Endothelial cell of umbilical vein (primary cell): ENCODE measurements around the gene SUCLG1. TPM values are rescaled to one million over a fixed set of nuclear protein-coding genes. Genes with fewer than 3 reads are reported as not detected.

Experiments
- BruUV-seq: library from RNA; stranded (reverse); fragments of 400-500 nt; replicated peaks from 2 replicates; lab custom pipeline; 2021; lab: Mats Ljungman, UMichigan
- CTCF ChIA-PET: fragments of 300-600, 350-600 bp; sonication (Branson Sonifier 250); formaldehyde crosslinking; loops from one replicate; lab custom pipeline; 2021; ENCODE audit warnings: antibody characterized with exemption, inconsistent platforms; lab: Charles Lee
- POLR2A ChIA-PET: fragments of 300-600, 350-600 bp; sonication (Branson Sonifier 250); formaldehyde crosslinking; loops from one replicate; lab custom pipeline; 2021; ENCODE audit warnings: antibody characterized with exemption, inconsistent platforms; lab: Charles Lee
- DNase-seq: peaks from one replicate; pipeline ENCODE4 v3.0.0-alpha.2; 2011; ENCODE audit warnings: low read depth, low spot score
- FAIRE-seq: peaks from 2 replicates; lab custom pipeline; 2011; peaks lifted over from hg19 to GRCh38; lab: Jason Lieb, UNC
- H2AFZ ChIP-seq: 2 replicates; pipeline ENCODE4 v1.6.0; 2012; ENCODE audit warnings: low read depth, low read length, control low read depth, inconsistent platforms
- H3K27ac ChIP-seq: 2 replicates; pipeline ENCODE4 v1.5.1; 2011; ENCODE audit warnings: low read depth, mild to moderate bottlenecking, control low read depth, low read length, moderate library complexity; ENCODE audit not compliant: insufficient read depth
- H3K27me3 ChIP-seq, 2 experiments: 2 replicates each; pipeline versions ENCODE4 v1.6.0 to v1.6.1; 2011; ENCODE audit warnings: low read length in 2 of 2, mixed read lengths in 1 of 2; ENCODE audit not compliant: control insufficient read depth in 2 of 2, insufficient read depth in 2 of 2
- H3K36me3 ChIP-seq, 2 experiments: 2 replicates in 1 of 2; 3 replicates in 1 of 2; pipeline ENCODE4 v1.5.1; 2011; ENCODE audit warnings: low read length in 2 of 2, mild to moderate bottlenecking in 1 of 2, moderate library complexity in 1 of 2; ENCODE audit not compliant: control insufficient read depth in 2 of 2, insufficient read depth in 2 of 2; ENCODE audit errors: extremely low read depth in 1 of 2
- H3K4me1 ChIP-seq: 3 replicates; pipeline ENCODE4 v1.5.1; 2011; ENCODE audit warnings: mild to moderate bottlenecking, low read length; ENCODE audit not compliant: control insufficient read depth, insufficient read depth; ENCODE audit errors: extremely low read depth
- H3K4me2 ChIP-seq: 2 replicates; pipeline ENCODE4 v1.6.1; 2011; ENCODE audit warnings: low read length, control low read depth, mixed read lengths; ENCODE audit not compliant: insufficient read depth
- H3K4me3 ChIP-seq, 3 experiments: fragments of 200-600 bp in 1 of 3; sonication (generic), shearing (Covaris generic) in 1 of 3; replicated peaks in 1 of 3; 2 replicates each; pipeline ENCODE4 v1.5.1; 2011 to 2016; ENCODE audit warnings: control low read depth in 3 of 3, low read length in 3 of 3, mild to moderate bottlenecking in 2 of 3, inconsistent platforms in 1 of 3, low read depth in 1 of 3, moderate library complexity in 1 of 3; ENCODE audit not compliant: insufficient read depth in 1 of 3
- H3K79me2 ChIP-seq: 2 replicates; pipeline ENCODE4 v1.6.0; 2012; ENCODE audit warnings: low read length, inconsistent platforms; ENCODE audit not compliant: control insufficient read depth, insufficient read depth
- H3K9ac ChIP-seq: replicated peaks from 2 replicates; pipeline ENCODE3; 2011; ENCODE audit warnings: low read length, control low read depth; ENCODE audit not compliant: insufficient read depth; ENCODE audit errors: extremely low read depth
- H3K9me1 ChIP-seq: replicated peaks from 3 replicates; pipeline ENCODE4 v1.6.0; 2011; ENCODE audit warnings: mild to moderate bottlenecking, low read length; ENCODE audit not compliant: control insufficient read depth, insufficient read depth; ENCODE audit errors: extremely low read depth
- H3K9me3 ChIP-seq: replicated peaks from 2 replicates; pipeline ENCODE4 v1.5.1; 2012; ENCODE audit warnings: low read length, inconsistent platforms; ENCODE audit not compliant: control insufficient read depth, insufficient read depth
- H4K20me1 ChIP-seq: replicated peaks from 2 replicates; pipeline ENCODE3; 2011; ENCODE audit warnings: mild to moderate bottlenecking, low read length; ENCODE audit not compliant: control insufficient read depth, insufficient read depth; ENCODE audit errors: extremely low read depth
- EZH2 ChIP-seq: IDR thresholded peaks from 2 replicates; pipeline ENCODE4 v1.6.1; 2012; ENCODE audit warnings: borderline replicate concordance, low read depth, mild to moderate bottlenecking, moderate library complexity, low read length, inconsistent platforms; ENCODE audit not compliant: severe bottlenecking
- FOS ChIP-seq: IDR thresholded peaks from 2 replicates; pipeline ENCODE4 v1.6.1; 2011; ENCODE audit warnings: mild to moderate bottlenecking, low read length, moderate library complexity, borderline replicate concordance; ENCODE audit not compliant: insufficient read depth
- GATA2 ChIP-seq: IDR thresholded peaks from 2 replicates; pipeline ENCODE4 v1.7.0; 2011; ENCODE audit warnings: low read depth, mild to moderate bottlenecking, moderate library complexity, mixed read lengths, low read length; ENCODE audit not compliant: insufficient read length, insufficient read depth
- JUN ChIP-seq: IDR thresholded peaks from 2 replicates; pipeline ENCODE4 v1.6.1; 2011; ENCODE audit warnings: borderline replicate concordance, low read depth; ENCODE audit not compliant: insufficient read length, insufficient read depth
- MYC ChIP-seq: IDR thresholded peaks from one replicate; pipeline ENCODE4 v1.6.1; 2011; ENCODE audit warnings: mild to moderate bottlenecking, low read depth, low read length
- POLR2A ChIP-seq: IDR thresholded peaks from 2 replicates; pipeline ENCODE4 v1.6.1; 2012; ENCODE audit warnings: low read depth, mild to moderate bottlenecking, control low read depth, low read length
- POLR2AphosphoS5 ChIP-seq: IDR thresholded peaks from 2 replicates; pipeline ENCODE4 v1.6.1; 2012; ENCODE audit warnings: low read depth, mild to moderate bottlenecking, control low read depth, low read length, moderate library complexity; ENCODE audit not compliant: insufficient read depth
- dilution Hi-C: fragments of 300-500 bp; cut with MboI; formaldehyde crosslinking; loops from one replicate; pipeline ENCODE4 v1.15.0; 2019; ENCODE audit warnings: low sequenced_read_pairs; ENCODE audit not compliant: extremely low pct_ligation_motif_present
- intact Hi-C: fragments of 100-400 bp; cut with micrococcal nuclease; formaldehyde crosslinking; loops from one replicate; pipeline ENCODE4 v1.10.0; 2022
- polyA plus RNA-seq, 4 experiments: library from polyadenylated mRNA; depleted of rRNA in 3 of 4; stranded (reverse) in 3 of 4; unstranded in 1 of 4; fragments of >200 nt; gene quantifications; 2 replicates each; pipeline versions ENCODE4 v1.2.1 to v1.2.3, GENCODE V29; 2011 to 2012; ENCODE audit warnings: missing spikeins in 1 of 4
- total RNA-seq: library from RNA; stranded (reverse); gene quantifications from 2 replicates; pipeline ENCODE4 v1.2.3, GENCODE V29; 2021
- TF ChIP-seq, protein P1 (sequence below), 2 donors: IDR thresholded peaks; 1 replicate in 1 of 2; 2 replicates in 1 of 2; pipeline ENCODE4 v1.5.1; 2011; ENCODE audit warnings: low read length in 2 of 2, mild to moderate bottlenecking in 2 of 2, moderate library complexity in 2 of 2, control low read depth in 1 of 2, inconsistent platforms in 1 of 2, low read depth in 1 of 2; ENCODE audit not compliant: insufficient read depth in 1 of 2; ENCODE audit errors: extremely low read depth in 1 of 2
- TF ChIP-seq, protein P2 (sequence below): IDR thresholded peaks from 2 replicates; pipeline ENCODE4 v1.6.1; 2011; ENCODE audit not compliant: insufficient read depth, insufficient read length

The SUCLG1 gene
- total and polyA plus RNA-seq, 2 donors (not counting 3 experiments of a cell fraction or from before 2014, with no cell fraction given) = 31.7 to 59.2 TPM

DNA sequence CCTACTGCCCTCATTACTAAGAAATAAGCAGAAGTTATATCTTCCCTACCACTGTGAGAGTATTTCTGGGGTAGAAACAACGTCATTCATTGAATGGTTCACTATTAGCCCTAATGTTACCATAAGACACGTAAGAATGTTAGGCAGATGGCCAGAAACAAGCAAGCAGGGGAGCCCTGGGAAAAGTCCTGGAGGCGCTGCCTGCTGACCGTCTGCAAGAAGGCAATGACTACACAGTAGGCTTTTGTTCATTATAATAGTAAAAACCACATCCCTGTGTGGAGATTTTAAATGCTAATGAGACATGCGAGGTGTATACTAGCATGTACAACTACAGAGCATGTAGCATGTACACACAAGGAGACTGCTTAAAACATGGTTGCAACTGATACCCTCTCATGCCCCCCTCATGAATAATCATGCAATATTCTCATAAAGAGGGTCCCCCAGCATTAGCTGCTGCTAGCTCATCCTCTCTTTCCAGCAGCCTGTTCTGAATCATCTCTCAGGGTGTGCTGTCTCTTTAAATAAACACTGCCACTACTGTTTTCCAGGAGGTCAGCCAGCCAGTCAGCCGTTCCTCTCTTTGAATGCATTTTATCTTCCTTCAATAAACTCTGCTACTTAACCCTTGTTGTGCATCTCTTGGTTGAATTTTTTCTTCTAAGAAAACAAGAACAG is 23.6 kb downstream of the SUCLG1 start:
- no peak for FAIRE-seq
- H3K27me3 ChIP-seq = no peaks in the 10 kb centered on the region
- dilution Hi-C loops = no loop called here
- no peak for DNase-seq
- TF ChIP-seq EZH2 (no peak), POLR2A (no peak), JUN (no peak)
- TF ChIP-seq, protein P1, sequence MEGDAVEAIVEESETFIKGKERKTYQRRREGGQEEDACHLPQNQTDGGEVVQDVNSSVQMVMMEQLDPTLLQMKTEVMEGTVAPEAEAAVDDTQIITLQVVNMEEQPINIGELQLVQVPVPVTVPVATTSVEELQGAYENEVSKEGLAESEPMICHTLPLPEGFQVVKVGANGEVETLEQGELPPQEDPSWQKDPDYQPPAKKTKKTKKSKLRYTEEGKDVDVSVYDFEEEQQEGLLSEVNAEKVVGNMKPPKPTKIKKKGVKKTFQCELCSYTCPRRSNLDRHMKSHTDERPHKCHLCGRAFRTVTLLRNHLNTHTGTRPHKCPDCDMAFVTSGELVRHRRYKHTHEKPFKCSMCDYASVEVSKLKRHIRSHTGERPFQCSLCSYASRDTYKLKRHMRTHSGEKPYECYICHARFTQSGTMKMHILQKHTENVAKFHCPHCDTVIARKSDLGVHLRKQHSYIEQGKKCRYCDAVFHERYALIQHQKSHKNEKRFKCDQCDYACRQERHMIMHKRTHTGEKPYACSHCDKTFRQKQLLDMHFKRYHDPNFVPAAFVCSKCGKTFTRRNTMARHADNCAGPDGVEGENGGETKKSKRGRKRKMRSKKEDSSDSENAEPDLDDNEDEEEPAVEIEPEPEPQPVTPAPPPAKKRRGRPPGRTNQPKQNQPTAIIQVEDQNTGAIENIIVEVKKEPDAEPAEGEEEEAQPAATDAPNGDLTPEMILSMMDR (IDR thresholded peaks at IDR 0.05; ENCODE audit: extremely low read depth in 1 of 2, insufficient read depth in 1 of 2, low read depth in 1 of 2, low read length in 2 of 2) = no peak
- no peaks in the 10 kb centered on the region for H3K9me1 ChIP-seq
- no peaks in the 10 kb centered on the region for H3K79me2 ChIP-seq
- no TSS peak for BruUV-seq
- H3K9ac ChIP-seq = no peak overlapping the region
- intact Hi-C loops = no loop called here
- H3K9me3 ChIP-seq = no peaks in the 10 kb centered on the region
- no peaks in the 10 kb centered on the region for H4K20me1 ChIP-seq
- no peak overlapping the region for H3K4me2 ChIP-seq
- H2AFZ ChIP-seq = no peak overlapping the region
- no peak overlapping the region for H3K4me3 ChIP-seq
- POLR2A ChIA-PET = no interaction called here
- CTCF ChIA-PET = no interaction called here
- H3K4me1 ChIP-seq = no peaks in the 10 kb centered on the region
- peaks cover 8 to 9% of the 10 kb centered on the region in 2 experiments for H3K36me3 ChIP-seq
- H3K27ac ChIP-seq = no peak overlapping the region

DNA sequence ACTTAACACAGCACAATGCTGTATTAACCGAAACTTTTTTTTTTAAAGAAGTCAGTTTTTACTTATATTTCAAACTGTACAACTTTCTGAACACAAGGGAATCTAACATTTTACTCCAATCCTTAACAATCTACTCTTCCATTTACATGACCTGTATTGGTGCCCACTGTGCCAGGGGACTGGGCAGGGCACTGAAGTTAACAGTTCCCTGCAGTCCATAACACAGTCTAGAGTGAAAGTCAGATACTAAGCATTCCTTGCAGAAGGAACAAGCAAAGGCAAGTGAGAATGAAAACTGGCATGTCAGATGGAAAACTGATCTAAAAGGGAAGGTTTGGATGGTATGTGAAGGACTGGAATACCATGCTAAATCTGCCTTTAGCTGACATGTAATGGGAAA is 29.8 kb downstream of the SUCLG1 start:
- POLR2A ChIA-PET = no interaction called here
- H3K4me2 ChIP-seq = no peak overlapping the region
- dilution Hi-C loops = no loop called here
- H3K9ac ChIP-seq = no peak overlapping the region
- CTCF ChIA-PET = no interaction called here
- H3K27me3 ChIP-seq = no peaks in the 10 kb centered on the region
- no peaks in the 10 kb centered on the region for H3K9me3 ChIP-seq
- H3K27ac ChIP-seq = no peak overlapping the region
- no peak overlapping the region for H2AFZ ChIP-seq
- intact Hi-C loops = no loop called here
- FAIRE-seq (no peak), DNase-seq (no peak)
- no peaks in the 10 kb centered on the region for H3K9me1 ChIP-seq
- H3K79me2 ChIP-seq = no peaks in the 10 kb centered on the region
- no peak for TF ChIP-seq POLR2AphosphoS5
- TF ChIP-seq POLR2A = no peak
- TF ChIP-seq, protein P1 (IDR thresholded peaks at IDR 0.05; ENCODE audit: extremely low read depth in 1 of 2, insufficient read depth in 1 of 2, low read depth in 1 of 2, low read length in 2 of 2) = no peak
- no peak for TF ChIP-seq EZH2
- no peak for TF ChIP-seq MYC
- no peak for TF ChIP-seq JUN
- no peak for TF ChIP-seq GATA2
- TF ChIP-seq FOS = no peak
- TF ChIP-seq, protein P2, sequence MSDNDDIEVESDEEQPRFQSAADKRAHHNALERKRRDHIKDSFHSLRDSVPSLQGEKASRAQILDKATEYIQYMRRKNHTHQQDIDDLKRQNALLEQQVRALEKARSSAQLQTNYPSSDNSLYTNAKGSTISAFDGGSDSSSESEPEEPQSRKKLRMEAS = no peak
- no peak overlapping the region for H3K4me3 ChIP-seq
- no TSS peak for BruUV-seq
- peaks cover 0 to 10% of the 10 kb centered on the region in 2 experiments for H3K36me3 ChIP-seq
- H4K20me1 ChIP-seq = no peaks in the 10 kb centered on the region
- H3K4me1 ChIP-seq = no peaks in the 10 kb centered on the region
